Activated naive CD4-positive, alpha-beta T cell treated with anti-CD3 and anti-CD28 coated beads, Interleukin-2, amount 50 U/mL, for 72 hours (primary cell): ENCODE data around the gene BABAM2. TPM values are rescaled to one million over a fixed set of nuclear protein-coding genes. Genes with fewer than 3 reads are reported as not detected.

ENCODE experiments used
- ATAC-seq, 2 donors: fragments of 150-1000 bp; cut with Tn5 transposase; 2 replicates each; pipeline ENCODE4 v1.10.0; 2021; ENCODE audit warnings: mild to moderate bottlenecking in 2 of 2, moderate library complexity in 2 of 2
- DNase-seq, 2 donors: peaks; one replicate each; pipeline ENCODE4 v3.0.0; 2021 to 2022; ENCODE audit warnings: low spot score in 2 of 2
- H3K27ac Mint-ChIP-seq, 2 donors: one replicate each; pipeline ENCODE4 v1.8.0; 2022; ENCODE audit warnings: mild to moderate bottlenecking in 2 of 2, mixed read lengths in 2 of 2
- H3K36me3 Mint-ChIP-seq, 2 donors: one replicate each; pipeline ENCODE4 v1.8.0; 2022; ENCODE audit warnings: mixed read lengths in 2 of 2
- H3K9me3 Mint-ChIP-seq, 2 donors: one replicate each; pipeline ENCODE4 v1.8.0; 2022; ENCODE audit warnings: mixed read lengths in 2 of 2
- total RNA-seq, 2 donors: library from RNA; stranded (reverse); gene quantifications; one replicate each; pipeline ENCODE4 v1.2.3, GENCODE V29; 2022

The BABAM2 gene
- total RNA-seq, 2 donors from 2014 or later, result 45.2 to 59.8 TPM

DNA sequence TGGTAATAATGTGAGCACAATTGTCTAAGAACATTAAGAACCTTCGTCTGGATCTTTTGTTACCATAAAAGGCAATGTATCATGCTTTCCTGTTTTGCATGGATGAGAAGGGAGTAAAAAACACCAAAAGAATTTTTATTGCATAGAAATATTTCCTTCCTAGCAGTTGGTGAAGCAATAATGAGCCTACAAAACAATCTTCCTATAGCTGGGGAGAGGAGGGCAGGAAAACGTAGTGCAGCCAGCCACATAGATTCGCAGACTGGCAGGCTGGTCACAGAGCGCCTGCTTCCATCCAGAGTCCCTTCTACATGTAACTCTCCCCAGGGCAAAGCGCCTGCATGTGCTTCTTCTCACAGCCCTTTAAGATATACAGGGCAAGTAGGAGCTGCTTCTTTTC, 190.4 kb downstream of the BABAM2 start:
- H3K27ac Mint-ChIP-seq, result no peak overlapping the region
- no peaks in the 10 kb centered on the region for H3K36me3 Mint-ChIP-seq

GRCh38 chr2:28082131-28082530, 191.6 kb downstream of the BABAM2 start:
- H3K27ac Mint-ChIP-seq, result no peak overlapping the region
- no peak for DNase-seq
- ATAC-seq, result no peak
- no peaks in the 10 kb centered on the region for H3K9me3 Mint-ChIP-seq
- H3K36me3 Mint-ChIP-seq, result no peaks in the 10 kb centered on the region

More for the DNA sequence above, 190.4 kb downstream of the BABAM2 start:
- ATAC-seq, result no peak
- no peaks in the 10 kb centered on the region for H3K9me3 Mint-ChIP-seq
- DNase-seq, result no peak

DNA sequence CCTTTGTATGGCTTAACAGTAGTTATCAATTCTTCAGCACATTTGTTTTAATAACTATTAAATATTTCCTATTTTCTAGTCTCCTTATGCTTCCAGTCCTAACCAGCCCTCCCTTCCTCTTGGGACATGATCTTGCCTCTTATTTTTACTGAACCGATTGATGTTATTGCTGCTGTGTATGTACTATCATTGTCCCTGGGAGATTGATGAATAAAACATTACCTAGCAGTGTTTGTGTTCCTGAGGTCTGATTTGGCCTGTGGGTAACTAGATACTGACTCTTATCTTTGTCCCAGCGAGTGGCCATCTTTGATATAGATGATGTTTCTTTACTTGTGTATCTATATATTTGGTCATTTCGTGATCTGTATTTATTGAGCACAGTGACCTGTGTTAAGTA, 192.9 kb downstream of the BABAM2 start:
- ATAC-seq, result no peak
- Mint-ChIP-seq H3K36me3 (no peaks in the 10 kb centered on the region), H3K9me3 (no peaks in the 10 kb centered on the region), H3K27ac (no peak overlapping the region)
- DNase-seq, result no peak

GRCh38 chr2:28084564-28084963, 194.0 kb downstream of the BABAM2 start:
- ATAC-seq, result no peak
- DNase-seq, result no peak
- H3K9me3 Mint-ChIP-seq, result no peaks in the 10 kb centered on the region
- H3K27ac Mint-ChIP-seq, result no peak overlapping the region
- no peaks in the 10 kb centered on the region for H3K36me3 Mint-ChIP-seq

- Mint-ChIP-seq H3K27ac (no peak overlapping the region), H3K36me3 (no peaks in the 10 kb centered on the region), H3K9me3 (no peaks in the 10 kb centered on the region)
- no peak for ATAC-seq
- no peak for DNase-seq
These were observed 194.7 kb downstream of the BABAM2 start for GRCh38 chr2:28085201-28085600.

- DNase-seq (no peak), ATAC-seq (no peak)
- Mint-ChIP-seq H3K27ac (no peak overlapping the region), H3K36me3 (no peaks in the 10 kb centered on the region), H3K9me3 (no peaks in the 10 kb centered on the region)
These were observed 196.1 kb downstream of the BABAM2 start for GRCh38 chr2:28086611-28087010.

- Mint-ChIP-seq H3K27ac (no peak overlapping the region), H3K36me3 (no peaks in the 10 kb centered on the region), H3K9me3 (no peaks in the 10 kb centered on the region)
- no peak for ATAC-seq
- no peak for DNase-seq
These were observed 198.4 kb downstream of the BABAM2 start for GRCh38 chr2:28088970-28089369.

- no peak for ATAC-seq
- no peak overlapping the region for H3K27ac Mint-ChIP-seq
- H3K36me3 Mint-ChIP-seq, result no peaks in the 10 kb centered on the region
- no peaks in the 10 kb centered on the region for H3K9me3 Mint-ChIP-seq
- no peak for DNase-seq
These were observed 199.0 kb downstream of the BABAM2 start for GRCh38 chr2:28089486-28089885.

DNA sequence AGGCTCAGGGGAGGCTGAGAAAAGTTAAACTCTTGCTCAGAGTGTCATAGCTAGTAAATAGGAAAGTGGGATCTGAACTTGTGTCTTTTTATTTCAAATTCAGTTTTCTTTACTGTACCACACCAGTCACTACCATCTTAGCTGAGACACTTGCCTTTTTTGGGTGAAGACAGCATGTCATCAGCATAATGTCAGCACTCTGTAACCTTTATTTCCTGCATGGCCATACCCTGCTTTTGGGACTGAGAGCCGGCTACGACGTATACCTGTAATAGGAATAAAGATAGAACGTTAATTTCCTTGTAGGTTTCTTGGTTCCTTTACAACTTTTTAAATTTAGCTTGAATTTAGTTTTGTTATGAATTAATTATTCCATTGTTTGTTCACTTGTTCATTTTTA, 202.8 kb downstream of the BABAM2 start:
- DNase-seq, result no peak
- Mint-ChIP-seq H3K9me3 (no peaks in the 10 kb centered on the region), H3K36me3 (no peaks in the 10 kb centered on the region), H3K27ac (no peak overlapping the region)
- no peak for ATAC-seq

GRCh38 chr2:28093768-28094167, 203.2 kb downstream of the BABAM2 start:
- Mint-ChIP-seq H3K36me3 (no peaks in the 10 kb centered on the region), H3K9me3 (no peaks in the 10 kb centered on the region), H3K27ac (no peak overlapping the region)
- DNase-seq (no peak), ATAC-seq (no peak)

- Mint-ChIP-seq H3K9me3 (no peaks in the 10 kb centered on the region), H3K27ac (no peak overlapping the region), H3K36me3 (no peaks in the 10 kb centered on the region)
- ATAC-seq (no peak), DNase-seq (no peak)
These were observed 204.2 kb downstream of the BABAM2 start for GRCh38 chr2:28094739-28095138.

DNA sequence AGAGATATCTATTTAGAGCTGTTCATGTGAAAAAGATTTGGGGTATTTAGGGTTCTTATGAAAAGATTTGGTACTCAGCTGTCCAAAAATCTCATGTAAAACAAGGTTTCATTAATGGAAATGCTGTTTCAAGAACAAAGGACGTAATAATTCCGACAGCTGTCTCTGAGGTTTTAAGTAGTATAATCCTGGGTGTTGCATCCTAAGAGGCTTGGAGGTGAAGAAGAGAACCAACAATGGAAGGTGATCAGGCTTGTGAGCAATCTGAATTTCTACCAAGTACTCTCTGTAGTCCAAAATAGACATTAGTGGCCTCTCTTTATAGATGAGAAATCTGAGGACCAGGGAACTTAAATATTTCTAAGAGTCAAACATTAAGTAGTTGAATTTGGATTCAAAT, 205.1 kb downstream of the BABAM2 start:
- H3K9me3 Mint-ChIP-seq, result peaks cover 0 to 4% of the 10 kb centered on the region in 2 donors
- ATAC-seq (no peak), DNase-seq (no peak)
- no peak overlapping the region for H3K27ac Mint-ChIP-seq
- H3K36me3 Mint-ChIP-seq, result no peaks in the 10 kb centered on the region

- H3K27ac Mint-ChIP-seq, result peak overlapping the region in 1 of 2 donors; percentile 12
- DNase-seq, result no peak
- no peak for ATAC-seq
- no peaks in the 10 kb centered on the region for H3K36me3 Mint-ChIP-seq
- peaks cover 0 to 4% of the 10 kb centered on the region in 2 donors for H3K9me3 Mint-ChIP-seq
These were observed 205.9 kb downstream of the BABAM2 start for GRCh38 chr2:28096421-28096820.

- H3K36me3 Mint-ChIP-seq, result no peaks in the 10 kb centered on the region
- ATAC-seq (no peak), DNase-seq (no peak)
- no peak overlapping the region for H3K27ac Mint-ChIP-seq
- peaks cover 0 to 4% of the 10 kb centered on the region in 2 donors for H3K9me3 Mint-ChIP-seq
These were observed 208.1 kb downstream of the BABAM2 start for GRCh38 chr2:28098501-28099225.

- DNase-seq (no peak), ATAC-seq (no peak)
- Mint-ChIP-seq H3K9me3 (peaks cover 0 to 4% of the 10 kb centered on the region in 2 donors), H3K36me3 (no peaks in the 10 kb centered on the region), H3K27ac (no peak overlapping the region)
These were observed 210.6 kb downstream of the BABAM2 start for GRCh38 chr2:28101123-28101522.

GRCh38 chr2:28101892-28102291, 211.4 kb downstream of the BABAM2 start:
- Mint-ChIP-seq H3K27ac (no peak overlapping the region), H3K9me3 (peaks cover 0 to 4% of the 10 kb centered on the region in 2 donors), H3K36me3 (no peaks in the 10 kb centered on the region)
- DNase-seq (no peak), ATAC-seq (no peak)

GRCh38 chr2:28102455-28102874, 211.9 kb downstream of the BABAM2 start:
- Mint-ChIP-seq H3K36me3 (no peaks in the 10 kb centered on the region), H3K9me3 (peaks cover 0 to 4% of the 10 kb centered on the region in 2 donors), H3K27ac (no peak overlapping the region)
- DNase-seq (no peak), ATAC-seq (no peak)

DNA sequence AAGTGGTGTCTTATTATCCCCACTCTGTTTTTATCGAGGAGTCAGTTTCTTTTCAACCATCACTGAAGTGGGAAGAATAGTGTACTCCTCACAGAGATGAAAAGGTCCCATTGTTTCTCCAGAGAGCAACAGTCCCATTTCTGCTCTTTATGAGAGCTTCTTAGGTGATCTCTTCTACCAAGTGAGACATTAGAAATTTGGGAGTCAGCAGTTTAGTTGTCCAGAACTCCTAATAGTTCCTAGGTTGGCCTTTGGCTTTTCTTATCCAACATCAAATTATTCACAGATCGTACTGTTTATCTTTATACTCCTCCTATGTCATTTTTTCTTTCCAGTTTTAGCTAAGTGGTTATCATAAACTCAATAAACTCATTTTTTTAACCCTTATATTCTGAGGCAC, 213.1 kb downstream of the BABAM2 start:
- H3K27ac Mint-ChIP-seq, result no peak overlapping the region
- DNase-seq (no peak), ATAC-seq (no peak)
- H3K36me3 Mint-ChIP-seq, result no peaks in the 10 kb centered on the region
- peaks cover 0 to 4% of the 10 kb centered on the region in 2 donors for H3K9me3 Mint-ChIP-seq
